ENCODE measurements around the gene ATP5MC3. TPM values are rescaled to one million over a fixed set of nuclear protein-coding genes. Genes with fewer than 3 reads are reported as not detected.

The ATP5MC3 gene
- total RNA-seq, 2 donors from 2014 or later = 200 to 416 TPM

DNA sequence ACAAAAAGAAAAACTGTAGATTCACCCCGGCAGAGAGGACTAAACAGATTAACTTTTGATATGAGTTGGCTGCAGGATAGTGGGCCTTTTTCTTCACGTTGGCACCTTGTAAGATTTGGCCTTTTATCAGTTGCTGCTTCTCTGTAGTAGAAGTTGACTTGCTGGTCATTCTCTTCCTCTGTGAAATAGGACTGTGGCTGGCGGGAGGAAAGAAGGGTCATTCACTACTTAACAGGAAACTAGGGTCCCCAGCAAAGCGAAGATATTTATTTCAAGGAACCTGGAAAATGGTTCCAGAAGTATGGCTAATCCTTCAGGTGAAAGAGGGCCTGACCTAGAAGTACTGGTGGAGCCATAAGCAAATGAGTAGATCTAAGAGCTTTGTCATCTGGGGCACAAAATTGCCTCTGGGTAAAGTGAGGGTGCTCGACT is 383 bp upstream of the ATP5MC3 start:
- Mint-ChIP-seq H3K4me1 (peaks cover 17% of the 10 kb centered on the region), H3K27ac (peak overlapping the region; percentile 96), H3K36me3 (ENCODE audit: low read depth) (peaks cover 48% of the 10 kb centered on the region)

DNA sequence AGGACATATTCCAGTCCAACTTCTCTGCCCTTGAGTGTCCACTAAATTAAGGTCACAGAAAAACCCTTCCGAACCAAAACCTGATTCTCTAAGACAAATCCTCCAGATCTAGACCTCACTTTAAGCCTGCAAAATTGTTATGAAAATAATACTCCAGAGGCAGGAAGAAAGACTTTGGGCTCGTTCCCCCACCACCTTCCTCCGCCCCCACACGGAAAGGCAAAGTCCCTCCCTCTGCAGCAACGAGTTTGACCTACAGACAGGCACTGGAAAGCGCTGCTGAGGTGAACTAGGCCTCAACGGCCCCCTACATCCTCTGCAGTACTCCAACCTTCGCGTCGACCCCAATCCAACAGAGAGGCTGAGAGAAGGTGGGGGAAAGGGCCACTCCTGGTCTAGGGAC is 808 bp downstream of the ATP5MC3 start:
- Mint-ChIP-seq H3K4me1 (peaks cover 27% of the 10 kb centered on the region), H3K36me3 (ENCODE audit: low read depth) (peaks cover 60% of the 10 kb centered on the region), H3K27ac (peak overlapping the region; percentile 96), H3K9me3 (no peaks in the 10 kb centered on the region), H3K4me3 (peak overlapping the region; percentile 86), H3K27me3 (no peaks in the 10 kb centered on the region)
- peak; percentile 65 for ATAC-seq (replicated peaks)

More for the DNA sequence above, 383 bp upstream of the ATP5MC3 start:
- ATAC-seq (replicated peaks) = no peak
- Mint-ChIP-seq H3K4me3 (peak overlapping the region; percentile 86), H3K9me3 (no peaks in the 10 kb centered on the region), H3K27me3 (no peaks in the 10 kb centered on the region)

DNA sequence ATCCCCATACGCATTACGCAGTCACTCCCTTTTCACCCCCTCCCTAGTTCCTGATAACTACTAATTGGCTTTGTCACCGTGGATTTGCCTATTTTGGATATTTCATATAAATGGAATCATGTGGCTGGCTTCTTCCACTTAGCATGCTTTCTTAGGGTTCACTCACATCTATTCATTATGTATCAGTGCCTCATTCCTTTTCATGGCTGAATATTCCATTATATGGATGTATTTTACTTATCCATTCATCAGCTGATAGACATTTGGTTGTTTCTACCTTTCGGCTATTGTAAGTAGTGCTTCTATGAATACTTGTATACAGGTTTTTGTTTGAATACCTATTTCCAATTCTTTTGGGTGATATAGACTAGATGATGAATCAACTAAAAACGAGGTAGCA is 4.9 kb downstream of the ATP5MC3 start:
- Mint-ChIP-seq H3K4me1 (peaks cover 27% of the 10 kb centered on the region), H3K27me3 (no peaks in the 10 kb centered on the region), H3K36me3 (ENCODE audit: low read depth) (peaks cover 93% of the 10 kb centered on the region), H3K9me3 (no peaks in the 10 kb centered on the region), H3K4me3 (no peak overlapping the region), H3K27ac (peak overlapping the region; percentile 6)
- ATAC-seq (replicated peaks) = no peak

DNA sequence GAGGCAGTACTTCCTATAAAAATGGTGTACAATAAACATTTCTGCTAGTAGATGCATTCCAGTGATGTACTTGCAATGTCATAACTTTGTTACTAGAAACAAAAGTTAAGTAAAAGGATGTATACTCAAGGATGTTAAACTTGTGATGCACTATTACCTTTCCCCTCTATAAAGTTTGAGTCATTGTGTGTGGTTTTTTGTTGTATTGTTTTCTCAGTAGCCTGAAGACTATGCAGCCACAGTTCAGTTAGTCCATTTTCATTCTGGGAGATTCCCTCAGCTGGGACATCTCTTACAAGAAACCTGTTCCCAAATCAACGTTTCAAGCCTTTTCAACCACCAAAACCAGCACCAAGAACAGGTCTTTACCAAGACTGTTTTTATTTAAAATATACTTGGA is 5.6 kb downstream of the ATP5MC3 start:
- Mint-ChIP-seq H3K27ac (peak overlapping the region; percentile 6), H3K9me3 (no peaks in the 10 kb centered on the region), H3K36me3 (ENCODE audit: low read depth) (peaks cover 87% of the 10 kb centered on the region), H3K4me3 (no peak overlapping the region), H3K4me1 (peaks cover 27% of the 10 kb centered on the region), H3K27me3 (no peaks in the 10 kb centered on the region)
- peak; percentile 75 for ATAC-seq (replicated peaks)

DNA sequence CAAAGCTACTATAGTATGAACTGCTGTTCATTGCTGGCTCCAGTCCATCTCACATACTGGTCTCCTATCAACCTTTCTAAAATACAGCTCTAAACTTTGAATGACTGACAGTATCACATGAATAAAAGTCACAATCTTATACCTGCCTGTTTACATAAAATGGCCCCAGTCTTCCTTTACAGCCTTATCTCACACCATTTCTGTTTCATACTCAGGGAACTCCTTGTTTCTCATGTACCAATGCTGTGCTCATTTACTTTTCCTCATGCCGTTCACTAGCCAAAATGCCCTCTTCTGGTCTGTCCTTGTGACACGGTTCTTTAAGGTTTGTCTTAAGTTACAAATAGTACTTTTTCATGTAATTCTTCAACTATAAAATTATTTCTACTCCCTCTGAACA is 6.2 kb downstream of the ATP5MC3 start:
- Mint-ChIP-seq H3K9me3 (no peaks in the 10 kb centered on the region), H3K36me3 (ENCODE audit: low read depth) (peaks cover 82% of the 10 kb centered on the region), H3K4me1 (peaks cover 27% of the 10 kb centered on the region), H3K27me3 (no peaks in the 10 kb centered on the region), H3K4me3 (no peak overlapping the region), H3K27ac (peak overlapping the region; percentile 6)
- no peak for ATAC-seq (replicated peaks)

DNA sequence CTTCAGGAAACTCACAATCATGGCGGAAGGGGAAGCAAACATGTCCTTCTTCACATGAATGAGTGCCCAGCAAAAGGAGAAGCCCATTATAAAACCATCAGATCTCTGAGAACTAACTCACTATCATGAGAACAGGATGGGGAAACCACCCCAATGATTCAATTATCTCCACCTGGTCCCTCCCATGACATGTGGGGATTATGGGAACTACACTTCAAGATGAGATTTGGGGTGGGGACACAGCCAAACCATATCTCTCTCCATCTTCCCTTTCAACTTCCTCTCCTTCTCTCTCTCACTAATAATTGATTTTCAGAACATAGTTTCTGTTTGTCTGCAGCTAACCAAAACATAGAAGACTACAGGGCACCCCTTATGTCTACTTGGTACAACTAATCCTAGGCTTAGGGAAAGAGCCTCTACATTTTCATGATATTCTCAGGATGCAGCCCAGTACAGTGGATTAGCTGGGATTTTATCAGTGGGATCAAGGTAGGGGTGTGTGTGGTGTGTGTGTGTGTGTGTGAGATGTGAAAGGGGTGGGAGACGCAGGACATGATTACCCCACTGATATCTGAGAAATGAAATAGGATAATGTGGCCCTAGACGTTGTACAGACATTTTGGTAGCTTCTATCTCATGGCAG is 10.7 kb downstream of the ATP5MC3 start:
- H3K27ac Mint-ChIP-seq = peak overlapping the region; percentile 23
- H3K9me3 Mint-ChIP-seq = no peaks in the 10 kb centered on the region
- peaks cover 21% of the 10 kb centered on the region for H3K4me1 Mint-ChIP-seq
- no peak overlapping the region for H3K4me3 Mint-ChIP-seq
- no peak for ATAC-seq (replicated peaks)
- no peaks in the 10 kb centered on the region for H3K27me3 Mint-ChIP-seq
- peaks cover 60% of the 10 kb centered on the region for H3K36me3 Mint-ChIP-seq (ENCODE audit: low read depth)

DNA sequence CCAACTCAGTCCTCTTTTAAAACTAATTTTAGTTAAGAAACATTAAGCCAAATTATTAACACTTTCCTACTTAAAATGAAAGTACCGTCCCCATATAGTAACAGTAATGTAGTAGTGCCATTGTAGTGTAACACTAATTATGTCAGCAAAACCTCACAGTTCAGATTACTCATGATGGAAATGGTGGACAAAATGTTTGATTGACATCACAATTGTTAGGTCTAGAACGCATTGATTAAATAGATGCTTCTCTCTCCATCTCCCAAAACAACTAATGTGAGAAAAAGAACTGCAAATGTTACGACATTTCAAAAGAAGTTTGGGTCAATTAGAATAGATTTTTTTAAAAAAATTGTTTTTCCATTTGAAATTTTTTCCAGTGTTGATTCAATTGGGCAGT is 12.3 kb downstream of the ATP5MC3 start:
- no peaks in the 10 kb centered on the region for H3K27me3 Mint-ChIP-seq
- peak overlapping the region; percentile 88 for H3K4me3 Mint-ChIP-seq
- ATAC-seq (replicated peaks) = no peak
- peaks cover 52% of the 10 kb centered on the region for H3K36me3 Mint-ChIP-seq (ENCODE audit: low read depth)
- no peaks in the 10 kb centered on the region for H3K9me3 Mint-ChIP-seq
- peaks cover 15% of the 10 kb centered on the region for H3K4me1 Mint-ChIP-seq
- H3K27ac Mint-ChIP-seq = peak overlapping the region; percentile 96

DNA sequence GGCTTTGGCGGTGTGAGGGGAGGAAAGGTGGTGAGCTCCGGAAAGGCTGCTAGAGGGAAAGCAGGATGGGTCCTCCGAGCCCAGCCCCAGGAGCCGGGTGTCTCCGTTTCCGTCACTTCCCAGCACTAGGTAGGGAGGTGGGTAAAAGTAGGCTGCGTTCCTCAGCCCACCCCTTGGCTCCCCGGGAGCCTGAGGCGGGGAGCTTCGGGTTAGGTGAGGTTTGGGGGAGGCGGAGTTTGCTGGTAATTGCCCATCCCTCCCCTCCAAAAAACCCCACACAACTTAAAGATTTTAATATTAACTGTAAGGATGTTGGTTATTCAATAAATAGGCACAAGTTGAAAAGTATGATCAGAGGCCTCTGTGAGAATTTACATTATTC is 13.0 kb downstream of the ATP5MC3 start:
- peak; percentile 27 for ATAC-seq (replicated peaks)
- H3K27ac Mint-ChIP-seq = peak overlapping the region; percentile 96
- no peaks in the 10 kb centered on the region for H3K9me3 Mint-ChIP-seq
- H3K27me3 Mint-ChIP-seq = no peaks in the 10 kb centered on the region
- H3K36me3 Mint-ChIP-seq (ENCODE audit: low read depth) = peaks cover 46% of the 10 kb centered on the region
- H3K4me3 Mint-ChIP-seq = peak overlapping the region; percentile 88
- H3K4me1 Mint-ChIP-seq = peaks cover 15% of the 10 kb centered on the region

DNA sequence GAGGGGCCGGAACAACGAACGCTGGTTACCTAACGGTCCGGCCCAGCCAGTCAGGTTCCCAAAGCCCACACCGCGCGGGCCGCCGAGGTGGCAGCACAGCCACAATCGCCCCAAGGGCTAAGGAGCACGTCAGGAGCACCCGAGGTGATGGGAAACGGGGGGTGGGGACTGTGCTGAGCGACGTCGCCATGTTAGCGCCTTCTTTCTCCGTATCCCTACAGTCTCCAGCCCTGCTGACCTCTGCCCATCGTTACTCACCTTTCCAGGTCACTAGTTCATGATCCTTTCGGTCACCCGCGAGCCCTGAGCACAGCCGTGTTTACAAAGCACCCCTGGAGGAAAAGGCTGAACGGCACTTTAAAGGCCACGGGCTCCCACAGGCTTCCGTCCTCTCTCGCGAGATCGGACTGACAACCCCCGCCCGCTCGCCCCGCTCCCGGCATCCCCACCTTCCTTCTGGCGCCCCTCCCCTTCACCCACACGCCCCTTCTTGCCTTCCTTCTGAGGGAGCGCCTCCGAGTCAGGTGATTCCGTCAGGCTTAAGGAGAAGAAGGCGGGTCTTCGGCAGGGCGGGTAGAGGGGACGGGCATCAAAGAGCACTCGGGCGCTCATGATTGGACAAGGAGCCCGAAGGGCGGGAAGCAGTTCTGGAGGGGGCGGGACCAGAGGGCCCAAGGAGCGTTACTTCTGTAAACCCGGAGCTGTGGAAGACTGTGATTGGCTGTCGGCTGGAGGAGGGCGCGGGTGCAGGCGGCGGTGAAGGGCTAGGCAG is 13.5 kb downstream of the ATP5MC3 start, which contains the start of gene ATF2:
Gene ATF2 (minus strand): TSS at position 412 of the 772 bp plus-strand sequence. CDS start 31,760 bp downstream, outside the sequence.
- Mint-ChIP-seq H3K27me3 (no peaks in the 10 kb centered on the region), H3K36me3 (ENCODE audit: low read depth) (peaks cover 42% of the 10 kb centered on the region), H3K4me1 (peaks cover 15% of the 10 kb centered on the region), H3K27ac (peak within 1 kb of the TSS; percentile 96), H3K9me3 (no peaks in the 10 kb centered on the region), H3K4me3 (peak within 1 kb of the TSS; percentile 88)
- peak; percentile 94 for ATAC-seq (replicated peaks)

DNA sequence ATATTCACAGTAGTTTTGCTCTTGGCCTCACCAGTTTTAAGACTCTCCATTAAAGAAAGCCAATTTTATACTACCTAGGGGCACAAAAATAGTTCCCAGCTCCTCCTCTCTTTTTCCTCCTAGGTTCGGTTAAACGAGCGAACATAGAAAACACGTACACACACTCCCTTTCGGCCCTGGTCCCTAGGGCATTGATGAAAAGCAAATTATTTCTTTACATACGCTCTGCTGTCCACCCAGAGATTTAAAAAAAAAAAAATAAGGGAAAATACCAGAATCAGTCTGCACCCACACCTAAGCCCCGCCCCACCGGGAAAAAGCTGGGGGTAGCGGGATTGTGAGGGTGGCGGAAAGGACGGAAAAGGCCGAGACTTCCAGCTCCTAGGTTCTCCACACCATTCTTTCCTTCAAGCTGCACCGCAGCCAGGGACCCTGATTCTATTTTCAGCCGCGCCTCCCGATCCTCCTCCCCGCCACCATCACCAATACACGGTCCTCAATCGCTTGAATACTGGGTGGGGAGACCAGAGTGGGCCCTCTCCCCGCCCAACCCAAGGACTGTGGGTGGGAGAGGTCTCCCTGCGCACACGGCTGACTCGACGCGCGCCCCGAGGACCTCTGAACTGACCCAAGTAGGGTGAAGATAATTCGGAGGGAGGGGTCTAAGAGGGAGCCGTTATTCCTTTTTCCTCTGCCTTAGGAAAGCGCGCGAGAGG is 14.3 kb downstream of the ATP5MC3 start:
- H3K4me1 Mint-ChIP-seq = peaks cover 15% of the 10 kb centered on the region
- ATAC-seq (replicated peaks) = peak; percentile 7

DNA sequence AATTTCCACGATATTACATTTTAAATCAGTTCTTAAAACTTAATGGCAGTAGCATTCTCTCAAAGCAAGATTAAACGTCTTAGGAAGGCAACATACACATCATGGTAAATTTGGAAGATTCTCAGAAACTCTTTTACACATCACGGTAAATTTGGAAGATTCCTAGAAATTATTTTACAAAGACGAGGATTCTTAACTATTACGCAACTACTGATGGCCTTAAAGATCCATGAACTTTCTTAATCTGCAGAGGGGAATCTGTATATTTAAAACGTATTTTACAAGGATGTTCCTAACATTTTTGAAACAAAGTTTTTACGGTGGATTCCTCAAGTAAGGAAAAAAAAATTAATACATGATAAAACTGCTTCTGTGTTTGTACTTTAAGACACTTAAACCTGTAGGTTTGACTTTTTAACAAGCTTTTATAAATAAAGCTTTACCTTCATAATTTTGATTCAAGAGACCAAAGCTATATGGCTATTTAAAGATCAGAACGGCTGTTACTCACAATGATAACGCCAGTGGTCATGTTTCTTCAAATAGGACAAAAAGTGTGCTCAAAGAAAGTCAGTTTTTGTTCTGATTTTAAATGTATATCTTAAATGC is 15.2 kb downstream of the ATP5MC3 start:
- Mint-ChIP-seq H3K4me1 (peaks cover 15% of the 10 kb centered on the region), H3K9me3 (no peaks in the 10 kb centered on the region), H3K27ac (peak overlapping the region; percentile 96), H3K36me3 (ENCODE audit: low read depth) (peaks cover 30% of the 10 kb centered on the region), H3K4me3 (peak overlapping the region; percentile 88), H3K27me3 (no peaks in the 10 kb centered on the region)
- no peak for ATAC-seq (replicated peaks)

More for the DNA sequence above, 14.3 kb downstream of the ATP5MC3 start:
- Mint-ChIP-seq H3K27me3 (no peaks in the 10 kb centered on the region), H3K9me3 (no peaks in the 10 kb centered on the region), H3K27ac (peak overlapping the region; percentile 96), H3K4me3 (peak overlapping the region; percentile 88), H3K36me3 (ENCODE audit: low read depth) (peaks cover 36% of the 10 kb centered on the region)

DNA sequence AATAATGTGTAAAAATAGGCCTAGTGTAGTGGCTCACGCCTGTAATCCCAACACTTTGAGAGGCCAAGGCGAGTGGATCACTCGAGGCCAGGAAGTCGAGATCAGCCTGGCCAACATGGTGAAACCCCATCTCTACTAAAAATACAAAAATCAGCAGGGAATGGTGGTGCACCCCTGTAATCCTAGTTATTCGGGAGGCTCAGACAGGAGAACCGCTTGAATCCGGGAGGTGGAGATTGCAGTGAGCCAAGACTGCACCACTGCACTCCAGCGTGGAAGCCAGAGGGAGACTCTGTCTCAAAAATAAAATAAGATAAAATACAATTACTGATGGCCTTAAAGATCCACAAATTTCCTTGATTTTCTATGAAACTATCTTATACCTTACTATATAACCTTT is 17.3 kb downstream of the ATP5MC3 start:
- no peak for ATAC-seq (replicated peaks)
- H3K27ac Mint-ChIP-seq = no peak overlapping the region
- H3K9me3 Mint-ChIP-seq = no peaks in the 10 kb centered on the region
- no peak overlapping the region for H3K4me3 Mint-ChIP-seq
- H3K27me3 Mint-ChIP-seq = no peaks in the 10 kb centered on the region
- H3K4me1 Mint-ChIP-seq = no peaks in the 10 kb centered on the region
- H3K36me3 Mint-ChIP-seq (ENCODE audit: low read depth) = peaks cover 37% of the 10 kb centered on the region

DNA sequence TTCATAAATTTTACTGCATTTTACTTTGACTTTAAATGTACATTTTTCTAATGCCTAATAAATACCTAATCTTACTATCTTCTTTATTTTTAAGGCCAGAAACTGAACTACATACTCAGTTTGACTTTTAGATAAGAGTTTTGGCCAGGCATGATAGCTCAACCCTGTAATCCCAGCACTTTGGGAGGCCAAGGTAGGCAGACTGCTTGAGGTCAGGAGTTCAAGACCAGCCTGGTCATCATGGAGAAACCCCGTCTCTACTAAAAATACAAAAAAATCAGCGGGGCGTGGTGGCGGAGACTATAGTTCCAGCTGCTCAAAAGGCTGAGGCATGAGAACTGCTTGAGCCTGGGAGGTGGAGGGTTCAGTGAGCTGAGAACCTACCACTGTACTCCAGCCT is 22.6 kb downstream of the ATP5MC3 start:
- Mint-ChIP-seq H3K27ac (no peak overlapping the region), H3K36me3 (ENCODE audit: low read depth) (peaks cover 20% of the 10 kb centered on the region), H3K4me3 (no peak overlapping the region), H3K4me1 (peaks cover 8% of the 10 kb centered on the region), H3K27me3 (no peaks in the 10 kb centered on the region), H3K9me3 (no peaks in the 10 kb centered on the region)
- ATAC-seq (replicated peaks) = no peak

DNA sequence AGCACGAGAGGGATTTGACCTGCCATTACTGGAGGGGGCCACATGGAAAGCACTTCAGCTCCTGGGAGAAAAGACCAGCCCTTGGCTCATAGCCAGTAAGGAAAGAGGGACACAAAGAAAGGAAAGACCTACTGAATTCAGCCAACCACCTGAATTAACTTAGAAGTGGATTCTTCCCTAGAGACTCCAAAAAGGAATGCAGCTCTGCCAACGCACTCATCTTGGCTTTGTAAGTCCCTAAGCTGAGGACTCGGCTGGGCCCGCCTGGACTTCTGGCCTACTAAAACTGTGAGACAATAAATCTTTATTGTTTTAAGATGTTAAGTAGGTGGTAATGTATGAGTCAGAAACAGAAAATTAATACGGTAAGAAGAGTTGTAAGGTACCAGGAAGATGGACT is 25.0 kb downstream of the ATP5MC3 start:
- Mint-ChIP-seq H3K27me3 (no peaks in the 10 kb centered on the region), H3K27ac (no peak overlapping the region), H3K4me1 (peaks cover 8% of the 10 kb centered on the region), H3K9me3 (no peaks in the 10 kb centered on the region), H3K36me3 (ENCODE audit: low read depth) (peaks cover 20% of the 10 kb centered on the region), H3K4me3 (no peak overlapping the region)
- ATAC-seq (replicated peaks) = no peak

Measured in activated T-helper 17 cell treated with anti-CD3 and anti-CD28 coated beads, Interleukin-2, amount 50 U/mL, for 72 hours (primary cell).